Neural progenitor cell (in vitro differentiated cells): ENCODE results near the gene CDKN2A.

Source experiments
- EZH2phosphoT487 ChIP-seq: fragments of 200-600 bp; sonication (generic); IDR thresholded peaks from 2 replicates; pipeline ENCODE4 v1.6.1; 2017; ENCODE audit warnings: antibody characterized with exemption
- TF ChIP-seq, protein P1 (sequence below): fragments of 200-600 bp; sonication (generic); IDR thresholded peaks from 2 replicates; pipeline ENCODE4 v1.5.1; 2017; ENCODE audit warnings: antibody characterized with exemption, mild to moderate bottlenecking

DNA sequence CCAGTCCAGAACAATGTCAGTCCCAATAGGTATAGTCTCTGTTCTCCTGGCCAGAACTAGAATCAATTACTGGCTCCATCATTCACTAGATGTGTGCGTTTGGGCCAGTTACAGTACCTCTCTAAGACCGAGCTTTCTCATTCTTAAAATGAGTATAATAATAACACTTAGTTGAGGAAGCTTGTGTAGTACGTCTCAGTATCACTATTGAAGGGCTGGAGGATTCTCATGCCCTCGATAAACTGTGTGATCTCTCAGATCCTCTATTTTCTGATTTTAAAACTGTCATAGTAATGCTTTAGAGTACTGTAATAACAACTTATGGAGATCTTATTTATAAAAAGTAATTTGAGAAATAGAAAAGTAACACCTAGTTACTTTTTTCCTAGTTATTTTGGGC is 50.7 kb downstream of the CDKN2A start:
- TF ChIP-seq, protein P1, sequence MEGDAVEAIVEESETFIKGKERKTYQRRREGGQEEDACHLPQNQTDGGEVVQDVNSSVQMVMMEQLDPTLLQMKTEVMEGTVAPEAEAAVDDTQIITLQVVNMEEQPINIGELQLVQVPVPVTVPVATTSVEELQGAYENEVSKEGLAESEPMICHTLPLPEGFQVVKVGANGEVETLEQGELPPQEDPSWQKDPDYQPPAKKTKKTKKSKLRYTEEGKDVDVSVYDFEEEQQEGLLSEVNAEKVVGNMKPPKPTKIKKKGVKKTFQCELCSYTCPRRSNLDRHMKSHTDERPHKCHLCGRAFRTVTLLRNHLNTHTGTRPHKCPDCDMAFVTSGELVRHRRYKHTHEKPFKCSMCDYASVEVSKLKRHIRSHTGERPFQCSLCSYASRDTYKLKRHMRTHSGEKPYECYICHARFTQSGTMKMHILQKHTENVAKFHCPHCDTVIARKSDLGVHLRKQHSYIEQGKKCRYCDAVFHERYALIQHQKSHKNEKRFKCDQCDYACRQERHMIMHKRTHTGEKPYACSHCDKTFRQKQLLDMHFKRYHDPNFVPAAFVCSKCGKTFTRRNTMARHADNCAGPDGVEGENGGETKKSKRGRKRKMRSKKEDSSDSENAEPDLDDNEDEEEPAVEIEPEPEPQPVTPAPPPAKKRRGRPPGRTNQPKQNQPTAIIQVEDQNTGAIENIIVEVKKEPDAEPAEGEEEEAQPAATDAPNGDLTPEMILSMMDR = no peak
- TF ChIP-seq EZH2phosphoT487 = no peak
